HEK293 (cell line): ENCODE results near the gene ACSL5.

Experiments
- CTCF ChIA-PET: fragments of 350-600 bp; formaldehyde crosslinking; extraction: SDS; loops from one replicate; lab custom pipeline; 2021; ENCODE audit warnings: antibody characterized with exemption; lab: Yijun Ruan, JAX
- POLR2A ChIA-PET: fragments of 300-600 bp; formaldehyde crosslinking; extraction: SDS; loops from one replicate; lab custom pipeline; 2020; ENCODE audit warnings: antibody characterized with exemption, inconsistent platforms; lab: Yijun Ruan, JAX
- H3K27ac ChIP-seq: fragments of 200-500 bp; sonication (Bioruptor generic); 2 replicates; pipeline ENCODE4 v1.5.1; 2014; ENCODE audit warnings: low read depth, low read length, control low read depth, inconsistent platforms; ENCODE audit errors: extremely low read depth
- H3K36me3 ChIP-seq, 2 experiments: fragments of 200-500 bp in 1 of 2; sonication (Bioruptor generic) in 1 of 2; 1 replicate in 1 of 2; 2 replicates in 1 of 2; pipeline ENCODE4 v1.5.1; 2014 to 2017; ENCODE audit warnings: inconsistent platforms in 2 of 2, low read length in 2 of 2; ENCODE audit not compliant: control insufficient read depth in 2 of 2, insufficient read depth in 1 of 2
- H3K4me1 ChIP-seq: fragments of 200-500 bp; sonication (Bioruptor generic); 2 replicates; pipeline ENCODE4 v1.5.1; 2014; ENCODE audit warnings: mild to moderate bottlenecking, low read length, inconsistent platforms; ENCODE audit not compliant: control insufficient read depth, insufficient read depth
- H3K4me3 ChIP-seq: 2 replicates; pipeline ENCODE4 v1.5.1; 2011; ENCODE audit warnings: low read depth, mild to moderate bottlenecking, control low read depth, low read length, moderate library complexity
- H3K9me3 ChIP-seq: fragments of 200-500 bp; sonication (Bioruptor generic); 2 replicates; pipeline ENCODE4 v1.5.1; 2014; ENCODE audit warnings: low read depth, low read length, inconsistent platforms; ENCODE audit not compliant: control insufficient read depth, insufficient read depth
- GLIS2 ChIP-seq: fragments of 450-650 bp; formaldehyde crosslinking; IDR thresholded peaks from 2 replicates; pipeline ENCODE4 v1.5.1; 2016; ENCODE audit warnings: missing biosample characterization, missing genetic modification characterization
- HOXA7 ChIP-seq: sonication (generic); formaldehyde crosslinking; IDR thresholded peaks from 2 replicates; pipeline ENCODE4 v1.8.1; 2022; ENCODE audit warnings: missing genetic modification reagents, borderline replicate concordance
- IKZF3 ChIP-seq: fragments of 450-650 bp; IDR thresholded peaks from 2 replicates; pipeline ENCODE4 v1.5.0; 2018; ENCODE audit warnings: missing biosample characterization, mild to moderate bottlenecking, missing genetic modification characterization, moderate library complexity
- INSM2 ChIP-seq: fragments of 450-650 bp; formaldehyde crosslinking; IDR thresholded peaks from 2 replicates; pipeline ENCODE4 v1.5.1; 2016; ENCODE audit warnings: missing biosample characterization, missing genetic modification characterization
- MYNN ChIP-seq: fragments of 450-650 bp; formaldehyde crosslinking; IDR thresholded peaks from 2 replicates; pipeline ENCODE4 v1.5.1; 2016; ENCODE audit warnings: missing biosample characterization, missing genetic modification characterization, borderline replicate concordance
- ZBTB17 ChIP-seq: fragments of 450-650 bp; formaldehyde crosslinking; IDR thresholded peaks from 2 replicates; pipeline ENCODE4 v1.5.1; 2016; ENCODE audit warnings: missing biosample characterization, missing genetic modification characterization
- ZEB2 ChIP-seq: fragments of 450-650 bp; formaldehyde crosslinking; IDR thresholded peaks from 2 replicates; pipeline ENCODE4 v1.5.1; 2016; ENCODE audit warnings: missing biosample characterization, missing genetic modification characterization
- ZFP3 ChIP-seq: fragments of 450-650 bp; formaldehyde crosslinking; IDR thresholded peaks from 2 replicates; pipeline ENCODE4 v1.5.1; 2016; ENCODE audit warnings: low read depth, missing biosample characterization, missing genetic modification characterization
- ZNF112 ChIP-seq: fragments of 450-650 bp; formaldehyde crosslinking; IDR thresholded peaks from 2 replicates; pipeline ENCODE4 v1.5.0; 2017; ENCODE audit warnings: missing biosample characterization, missing genetic modification characterization
- ZNF202 ChIP-seq: fragments of 450-650 bp; formaldehyde crosslinking; IDR thresholded peaks from 2 replicates; pipeline ENCODE4 v1.5.1; 2016; ENCODE audit warnings: missing biosample characterization, missing genetic modification characterization, borderline replicate concordance
- ZNF214 ChIP-seq: fragments of 450-650 bp; formaldehyde crosslinking; IDR thresholded peaks from 2 replicates; pipeline ENCODE4 v1.5.1; 2017; ENCODE audit warnings: missing biosample characterization, mild to moderate bottlenecking, missing genetic modification characterization, borderline replicate concordance
- ZNF223 ChIP-seq: fragments of 450-650 bp; formaldehyde crosslinking; IDR thresholded peaks from 2 replicates; pipeline ENCODE4 v1.5.1; 2016; ENCODE audit warnings: missing biosample characterization, missing genetic modification characterization
- ZNF354C ChIP-seq: fragments of 450-650 bp; formaldehyde crosslinking; IDR thresholded peaks from 2 replicates; pipeline ENCODE4 v1.5.1; 2016; ENCODE audit warnings: missing biosample characterization, missing genetic modification characterization, low read depth, borderline replicate concordance
- ZNF394 ChIP-seq: fragments of 450-650 bp; formaldehyde crosslinking; IDR thresholded peaks from 2 replicates; pipeline ENCODE4 v1.5.1; 2016; ENCODE audit warnings: missing biosample characterization, missing genetic modification characterization, mild to moderate bottlenecking, moderate library complexity, borderline replicate concordance
- ZNF423 ChIP-seq: fragments of 450-650 bp; formaldehyde crosslinking; IDR thresholded peaks from 2 replicates; pipeline ENCODE4 v1.5.1; 2016; ENCODE audit warnings: missing biosample characterization, missing genetic modification characterization
- ZNF513 ChIP-seq: fragments of 450-650 bp; IDR thresholded peaks from 2 replicates; pipeline ENCODE4 v1.5.1; 2018; ENCODE audit warnings: missing biosample characterization, missing genetic modification characterization
- ZNF561 ChIP-seq: fragments of 450-650 bp; IDR thresholded peaks from 2 replicates; pipeline ENCODE4 v1.5.1; 2018; ENCODE audit warnings: missing biosample characterization, missing genetic modification characterization, borderline replicate concordance
- ZNF596 ChIP-seq: fragments of 450-650 bp; IDR thresholded peaks from 2 replicates; pipeline ENCODE4 v1.5.0; 2018; ENCODE audit warnings: missing biosample characterization, mild to moderate bottlenecking, missing genetic modification characterization, moderate library complexity
- ZNF623 ChIP-seq: fragments of 450-650 bp; formaldehyde crosslinking; IDR thresholded peaks from 2 replicates; pipeline ENCODE4 v1.5.1; 2016; ENCODE audit warnings: missing biosample characterization, missing genetic modification characterization
- ZNF692 ChIP-seq: fragments of 450-650 bp; formaldehyde crosslinking; IDR thresholded peaks from 2 replicates; pipeline ENCODE4 v1.5.1; 2016; ENCODE audit warnings: missing biosample characterization, missing genetic modification characterization
- TF ChIP-seq, protein P1 (sequence below): fragments of 450-650 bp; formaldehyde crosslinking; IDR thresholded peaks from 2 replicates; pipeline ENCODE4 v1.5.1; 2016; ENCODE audit warnings: missing biosample characterization, missing genetic modification characterization

The ACSL5 gene

DNA sequence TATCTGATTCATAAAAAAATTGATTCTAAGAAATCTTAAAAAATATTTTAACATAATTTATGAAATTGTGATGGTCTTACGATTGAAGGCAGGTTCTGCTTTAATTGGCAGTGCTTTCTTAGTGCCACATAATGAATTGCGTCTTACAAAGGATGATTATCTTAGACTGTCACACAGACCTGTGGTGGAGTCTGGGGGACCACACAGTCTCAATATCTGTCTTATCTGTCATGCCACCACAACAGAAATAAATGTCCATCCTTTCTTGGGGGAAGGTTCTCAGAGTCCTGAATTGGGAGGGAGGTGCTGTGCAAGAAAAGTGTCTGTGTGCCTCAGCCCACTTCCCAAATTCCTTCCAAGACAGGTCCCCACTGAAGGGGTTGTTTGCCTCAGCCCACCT, 38.8 kb downstream of the ACSL5 start:
- Histone ChIP-seq H3K36me3 (no peaks in the 10 kb centered on the region), H3K4me1 (no peaks in the 10 kb centered on the region), H3K4me3 (no peak overlapping the region), H3K27ac (no peak overlapping the region), H3K9me3 (no peaks in the 10 kb centered on the region)
- POLR2A ChIA-PET: no interaction called here
- TF ChIP-seq ZNF354C (tag by site-specific recombination): no peak
- TF ChIP-seq ZNF423 (tag by site-specific recombination): no peak
- no peak for TF ChIP-seq ZNF112 (tag by site-specific recombination)
- TF ChIP-seq ZBTB17: no peak
- no peak for TF ChIP-seq ZEB2 (tag by site-specific recombination)
- no peak for TF ChIP-seq ZFP3
- TF ChIP-seq GLIS2 (tag by site-specific recombination): no peak
- no peak for TF ChIP-seq ZNF596 (tag by site-specific recombination)
- no peak for TF ChIP-seq HOXA7 (CRISPR knock-in tag)
- CTCF ChIA-PET: no interaction called here

- CTCF ChIA-PET: no interaction called here
- TF ChIP-seq ZNF623 (no peak), ZNF692 (tag by site-specific recombination) (no peak), ZNF394 (tag by site-specific recombination) (no peak)
- TF ChIP-seq, protein P1, sequence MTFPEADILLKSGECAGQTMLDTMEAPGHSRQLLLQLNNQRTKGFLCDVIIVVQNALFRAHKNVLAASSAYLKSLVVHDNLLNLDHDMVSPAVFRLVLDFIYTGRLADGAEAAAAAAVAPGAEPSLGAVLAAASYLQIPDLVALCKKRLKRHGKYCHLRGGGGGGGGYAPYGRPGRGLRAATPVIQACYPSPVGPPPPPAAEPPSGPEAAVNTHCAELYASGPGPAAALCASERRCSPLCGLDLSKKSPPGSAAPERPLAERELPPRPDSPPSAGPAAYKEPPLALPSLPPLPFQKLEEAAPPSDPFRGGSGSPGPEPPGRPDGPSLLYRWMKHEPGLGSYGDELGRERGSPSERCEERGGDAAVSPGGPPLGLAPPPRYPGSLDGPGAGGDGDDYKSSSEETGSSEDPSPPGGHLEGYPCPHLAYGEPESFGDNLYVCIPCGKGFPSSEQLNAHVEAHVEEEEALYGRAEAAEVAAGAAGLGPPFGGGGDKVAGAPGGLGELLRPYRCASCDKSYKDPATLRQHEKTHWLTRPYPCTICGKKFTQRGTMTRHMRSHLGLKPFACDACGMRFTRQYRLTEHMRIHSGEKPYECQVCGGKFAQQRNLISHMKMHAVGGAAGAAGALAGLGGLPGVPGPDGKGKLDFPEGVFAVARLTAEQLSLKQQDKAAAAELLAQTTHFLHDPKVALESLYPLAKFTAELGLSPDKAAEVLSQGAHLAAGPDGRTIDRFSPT: no peak
- no peaks in the 10 kb centered on the region for H3K36me3 ChIP-seq
These were observed 47.8 kb downstream of the ACSL5 start for GRCh38 chr10:112421731-112422130.

GRCh38 chr10:112424651-112425050, 50.7 kb downstream of the ACSL5 start:
- POLR2A ChIA-PET: interaction anchor here (0.7 kb wide), 1 partner anchor 16 kb away, joined by 3 read pairs; no protein-coding TSS in a partner anchor

More at GRCh38 chr10:112421731-112422130, 47.8 kb downstream of the ACSL5 start:
- no peaks in the 10 kb centered on the region for H3K4me1 ChIP-seq
- H3K4me3 ChIP-seq: no peak overlapping the region
- POLR2A ChIA-PET: no interaction called here
- no peak overlapping the region for H3K27ac ChIP-seq
- H3K9me3 ChIP-seq: no peaks in the 10 kb centered on the region

More at GRCh38 chr10:112424651-112425050, 50.7 kb downstream of the ACSL5 start:
- Histone ChIP-seq H3K4me3 (no peak overlapping the region), H3K36me3 (peaks cover 6% of the 10 kb centered on the region in 2 experiments; a peak in 2 of 3 replicates), H3K27ac (no peak overlapping the region), H3K4me1 (no peaks in the 10 kb centered on the region), H3K9me3 (no peaks in the 10 kb centered on the region)
- CTCF ChIA-PET: interaction anchor here (0.6 to 1.6 kb wide), 3 partner anchors 47 to 1096 kb away, joined by 3 to 4 read pairs (median 3); no protein-coding TSS in a partner anchor
- TF ChIP-seq INSM2 (tag by site-specific recombination) (no peak), MYNN (tag by site-specific recombination) (no peak), ZNF202 (no peak), ZNF513 (no peak), ZNF214 (tag by site-specific recombination) (no peak), IKZF3 (tag by site-specific recombination) (no peak), ZNF561 (no peak), ZNF223 (tag by site-specific recombination) (no peak)
